ENCODE data around the gene GSDME.
A peak's percentile ranks its signal among the peaks of the same experiment; 100 is the strongest.
"Not testable (repeated sequence)": the region's sequence is repeated elsewhere in the genome, so short reads cannot be mapped to it uniquely, and the experiment has no call there.

The GSDME gene

GRCh38 chr7:24742506-24743162 lies 14.6 kb downstream of the GSDME start:
- no peak for DNase-seq

- no peak for DNase-seq
These were observed 15.4 kb downstream of the GSDME start for GRCh38 chr7:24741679-24742505.

- no peak for DNase-seq
These were observed 16.4 kb downstream of the GSDME start for GRCh38 chr7:24740871-24741270.

- no peak for DNase-seq
These were observed 18.0 kb downstream of the GSDME start for GRCh38 chr7:24739306-24739705.

GRCh38 chr7:24738577-24738976 lies 18.7 kb downstream of the GSDME start:
- DNase-seq, result no peak

- no peak for DNase-seq
These were observed 20.0 kb downstream of the GSDME start for GRCh38 chr7:24737281-24737680.

- not testable (repeated sequence) for DNase-seq
These were observed 21.7 kb downstream of the GSDME start for GRCh38 chr7:24735594-24735993.

GRCh38 chr7:24734306-24734705 lies 23.0 kb downstream of the GSDME start:
- DNase-seq, result no peak

- no peak for DNase-seq
These were observed 23.7 kb downstream of the GSDME start for GRCh38 chr7:24733414-24734060.

- DNase-seq, result no peak
These were observed 24.4 kb downstream of the GSDME start for GRCh38 chr7:24732646-24733413.

GRCh38 chr7:24731313-24731712 lies 26.0 kb downstream of the GSDME start:
- no peak for DNase-seq

- DNase-seq, result no peak
These were observed 27.3 kb downstream of the GSDME start for GRCh38 chr7:24730018-24730369.

GRCh38 chr7:24729365-24730017 lies 27.8 kb downstream of the GSDME start:
- peak in 10 of 56 donors; percentile 10 to 43 (median 31) for DNase-seq

- peak in 3 of 56 donors; percentile 20 to 43 (median 43) for DNase-seq
These were observed 28.5 kb downstream of the GSDME start for GRCh38 chr7:24728503-24729364.

GRCh38 chr7:24728121-24728500 lies 29.2 kb downstream of the GSDME start:
- DNase-seq, result no peak

GRCh38 chr7:24727154-24728120 lies 29.8 kb downstream of the GSDME start:
- no peak for DNase-seq

GRCh38 chr7:24725554-24726241 lies 31.6 kb downstream of the GSDME start:
- DNase-seq, result no peak
